ENCODE data around the gene ITGB4.

The ITGB4 gene

DNA sequence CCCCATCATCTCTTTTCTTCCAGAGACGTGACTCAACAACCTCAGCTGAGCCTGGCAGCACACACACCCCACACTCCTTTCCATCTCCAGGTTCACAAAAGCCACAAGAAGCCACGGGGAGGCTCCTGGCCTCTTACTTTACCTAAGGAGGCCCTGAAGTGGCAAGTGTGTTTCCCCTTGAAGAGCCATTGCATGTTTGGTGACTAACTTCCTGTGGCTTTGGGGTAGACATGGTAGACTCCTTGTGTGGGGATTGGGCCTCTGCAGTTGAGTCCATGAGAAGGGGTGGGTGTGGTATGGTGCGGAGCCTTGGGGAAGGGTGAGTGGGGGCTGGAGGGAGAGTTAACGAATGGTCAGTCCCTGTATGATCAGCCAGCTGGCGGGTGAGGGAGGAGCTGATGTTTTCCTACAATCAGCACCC lies 29.9 kb upstream of the ITGB4 start:
- CTCF ChIA-PET = interaction anchor here (1.0 to 13.3 kb wide), 4 partner anchors 16 to 62 kb away, joined by 4 to 86 read pairs (median 5); no protein-coding TSS in a partner anchor
- no peak overlapping the region for H3K4me3 Mint-ChIP-seq

DNA sequence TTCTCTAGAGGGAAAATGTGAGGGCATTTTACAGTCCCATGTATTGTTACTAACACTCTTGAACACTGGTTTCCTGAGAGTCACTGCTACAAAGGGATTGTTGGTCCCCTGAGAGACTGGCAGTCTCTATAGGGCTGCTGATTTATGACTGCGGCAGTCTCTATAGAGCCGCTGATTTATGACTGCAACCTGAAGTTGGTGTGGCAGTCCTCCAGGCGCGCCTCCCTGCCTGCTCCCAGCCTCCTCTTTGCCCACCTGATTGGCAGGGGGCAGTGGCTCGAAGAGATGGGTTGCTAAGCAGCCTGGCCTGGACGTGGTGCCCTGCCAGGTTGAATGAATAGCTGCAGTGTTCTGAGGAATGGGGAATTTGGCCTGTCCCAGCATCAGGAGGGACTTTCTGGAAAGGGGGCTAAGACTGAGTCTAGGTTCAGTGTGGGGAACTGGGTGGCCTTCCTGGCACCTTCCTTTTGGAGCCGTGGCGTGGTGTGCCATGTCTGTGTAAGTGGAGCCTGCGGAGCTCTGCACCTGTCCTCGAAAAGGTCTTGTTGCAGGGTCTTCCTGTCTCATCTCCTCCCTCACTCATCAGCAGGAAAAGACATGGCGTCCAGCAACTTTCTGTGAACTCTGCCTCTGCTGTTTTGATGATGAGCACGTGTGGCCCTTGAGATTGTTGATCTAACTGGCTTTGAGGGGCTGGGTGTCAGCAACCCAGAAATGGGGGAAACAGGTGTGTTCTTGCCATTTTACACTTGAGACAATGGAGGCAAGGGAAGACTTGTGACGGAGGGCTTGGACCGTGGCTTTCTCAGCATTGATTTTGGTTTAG lies 29.2 kb upstream of the ITGB4 start:
- no peak for DNase-seq
- CTCF ChIA-PET = interaction anchor here (1.0 to 13.3 kb wide), 5 partner anchors 17 to 62 kb away, joined by 4 to 86 read pairs (median 5); partner anchors contain the start of gene SMIM5
- H3K36me3 Mint-ChIP-seq = peaks cover 37% of the 10 kb centered on the region
- no peaks in the 10 kb centered on the region for H3K9me3 Mint-ChIP-seq
- H3K4me1 Mint-ChIP-seq = peaks cover 49% of the 10 kb centered on the region
- no peaks in the 10 kb centered on the region for H3K27me3 Mint-ChIP-seq
- H3K4me3 Mint-ChIP-seq = no peak overlapping the region
- H3K27ac Mint-ChIP-seq = peak overlapping the region; percentile 76

More for the DNA sequence above, 29.9 kb upstream of the ITGB4 start:
- no peaks in the 10 kb centered on the region for H3K9me3 Mint-ChIP-seq
- peaks cover 54% of the 10 kb centered on the region for H3K4me1 Mint-ChIP-seq
- peak; percentile 56 for DNase-seq
- peak overlapping the region; percentile 43 for H3K27ac Mint-ChIP-seq
- peaks cover 37% of the 10 kb centered on the region for H3K36me3 Mint-ChIP-seq
- no peaks in the 10 kb centered on the region for H3K27me3 Mint-ChIP-seq

GRCh38 chr17:75692976-75693375 lies 28.3 kb upstream of the ITGB4 start:
- H3K27ac Mint-ChIP-seq = no peak overlapping the region
- DNase-seq = no peak
- no peak overlapping the region for H3K4me3 Mint-ChIP-seq
- no peaks in the 10 kb centered on the region for H3K9me3 Mint-ChIP-seq
- peaks cover 34% of the 10 kb centered on the region for H3K36me3 Mint-ChIP-seq
- CTCF ChIA-PET = interaction anchor here (1.0 to 13.3 kb wide), 3 partner anchors 18 to 60 kb away, joined by 4 to 86 read pairs (median 5); partner anchors contain the start of gene SMIM5
- H3K27me3 Mint-ChIP-seq = no peaks in the 10 kb centered on the region
- peaks cover 42% of the 10 kb centered on the region for H3K4me1 Mint-ChIP-seq

- Mint-ChIP-seq H3K27me3 (no peaks in the 10 kb centered on the region), H3K36me3 (peaks cover 31% of the 10 kb centered on the region), H3K27ac (no peak overlapping the region), H3K4me1 (peaks cover 34% of the 10 kb centered on the region), H3K9me3 (no peaks in the 10 kb centered on the region), H3K4me3 (no peak overlapping the region)
- DNase-seq = no peak
- CTCF ChIA-PET = interaction anchor here (13.3 kb wide), 1 partner anchor 54 kb away, joined by 86 read pairs; no protein-coding TSS in a partner anchor
Observed at GRCh38 chr17:75693500-75694481, 27.5 kb upstream of the ITGB4 start.

DNA sequence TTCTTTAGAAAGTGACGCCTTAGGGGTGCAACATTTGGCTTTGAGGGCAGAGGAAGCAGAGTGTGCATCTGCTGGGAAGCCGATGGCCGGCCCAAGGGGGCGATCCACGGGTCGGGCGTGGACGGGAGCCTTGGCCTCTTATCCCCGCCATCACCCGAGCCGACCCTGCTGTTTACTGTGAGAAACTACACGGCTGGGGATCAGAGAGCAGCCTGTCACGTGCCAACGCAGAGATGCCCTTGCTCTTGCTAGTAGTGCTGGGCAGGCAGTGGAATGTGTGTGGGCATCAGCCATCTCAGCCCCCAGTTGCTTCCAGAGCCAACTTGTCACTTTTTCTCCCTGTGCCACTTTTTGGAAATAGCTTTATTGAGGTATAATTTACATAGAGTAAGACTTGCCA lies 26.7 kb upstream of the ITGB4 start:
- no peaks in the 10 kb centered on the region for H3K9me3 Mint-ChIP-seq
- H3K27me3 Mint-ChIP-seq = no peaks in the 10 kb centered on the region
- no peak overlapping the region for H3K27ac Mint-ChIP-seq
- H3K4me1 Mint-ChIP-seq = peaks cover 27% of the 10 kb centered on the region
- DNase-seq = no peak
- peaks cover 28% of the 10 kb centered on the region for H3K36me3 Mint-ChIP-seq
- H3K4me3 Mint-ChIP-seq = no peak overlapping the region
- CTCF ChIA-PET = interaction anchor here (13.3 kb wide), 1 partner anchor 54 kb away, joined by 86 read pairs; no protein-coding TSS in a partner anchor

- DNase-seq = no peak
- CTCF ChIA-PET = interaction anchor here (1.3 to 13.3 kb wide), 2 partner anchors 53 to 62 kb away, joined by 4 to 86 read pairs; partner anchors contain the start of gene SMIM5
- H3K36me3 Mint-ChIP-seq = peaks cover 28% of the 10 kb centered on the region
- H3K27me3 Mint-ChIP-seq = no peaks in the 10 kb centered on the region
- H3K9me3 Mint-ChIP-seq = no peaks in the 10 kb centered on the region
- H3K4me3 Mint-ChIP-seq = no peak overlapping the region
- peaks cover 22% of the 10 kb centered on the region for H3K4me1 Mint-ChIP-seq
- no peak overlapping the region for H3K27ac Mint-ChIP-seq
Observed at GRCh38 chr17:75695141-75695829, 26.0 kb upstream of the ITGB4 start.

DNA sequence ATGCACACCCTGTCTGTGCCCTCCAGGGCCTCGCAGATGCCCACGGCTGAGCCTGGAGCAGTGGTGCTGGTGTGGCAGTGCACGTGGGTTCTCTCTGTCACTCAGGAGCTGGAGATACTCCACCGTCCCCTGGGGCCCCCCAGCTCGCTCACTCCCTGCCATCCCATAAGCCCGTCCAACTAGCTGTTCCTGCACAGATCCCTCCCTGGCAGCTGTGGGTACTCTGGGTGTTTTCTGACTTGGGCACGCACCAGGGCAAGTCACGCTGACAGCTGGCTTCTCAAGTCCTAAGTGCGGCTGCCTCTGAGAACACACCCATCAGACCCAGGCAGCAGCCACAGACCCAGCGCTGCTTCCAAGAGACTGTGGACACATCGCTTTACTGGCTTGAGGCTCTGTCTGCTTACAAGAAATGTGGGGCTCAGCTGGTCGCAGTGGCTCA lies 25.4 kb upstream of the ITGB4 start:
- DNase-seq = no peak
- Mint-ChIP-seq H3K4me1 (peaks cover 16% of the 10 kb centered on the region), H3K27ac (no peak overlapping the region), H3K9me3 (no peaks in the 10 kb centered on the region), H3K27me3 (no peaks in the 10 kb centered on the region), H3K36me3 (peaks cover 26% of the 10 kb centered on the region), H3K4me3 (no peak overlapping the region)
- CTCF ChIA-PET = interaction anchor here (1.3 kb wide), 1 partner anchor 63 kb away, joined by 4 read pairs; the partner anchor contains the start of gene SMIM5

GRCh38 chr17:75697651-75698291 lies 23.5 kb upstream of the ITGB4 start:
- CTCF ChIA-PET = interaction anchor here (0.6 to 1.6 kb wide), 5 partner anchors 26 to 56 kb away, joined by 3 to 7 read pairs (median 3); no protein-coding TSS in a partner anchor
- no peaks in the 10 kb centered on the region for H3K4me1 Mint-ChIP-seq
- H3K4me3 Mint-ChIP-seq = no peak overlapping the region
- no peak overlapping the region for H3K27ac Mint-ChIP-seq
- no peaks in the 10 kb centered on the region for H3K9me3 Mint-ChIP-seq
- H3K27me3 Mint-ChIP-seq = no peaks in the 10 kb centered on the region
- peaks cover 25% of the 10 kb centered on the region for H3K36me3 Mint-ChIP-seq
- no peak for DNase-seq

GRCh38 chr17:75698659-75699058 lies 22.6 kb upstream of the ITGB4 start:
- no peak for DNase-seq
- H3K4me3 Mint-ChIP-seq = no peak overlapping the region
- CTCF ChIA-PET = interaction anchor here (0.6 to 1.6 kb wide), 6 partner anchors 27 to 98 kb away, joined by 3 to 7 read pairs (median 4); no protein-coding TSS in a partner anchor
- peaks cover 25% of the 10 kb centered on the region for H3K36me3 Mint-ChIP-seq
- no peak overlapping the region for H3K27ac Mint-ChIP-seq
- no peaks in the 10 kb centered on the region for H3K4me1 Mint-ChIP-seq
- no peaks in the 10 kb centered on the region for H3K27me3 Mint-ChIP-seq
- no peaks in the 10 kb centered on the region for H3K9me3 Mint-ChIP-seq

- H3K36me3 Mint-ChIP-seq = peaks cover 29% of the 10 kb centered on the region
- no peak overlapping the region for H3K4me3 Mint-ChIP-seq
- no peak for DNase-seq
- no peaks in the 10 kb centered on the region for H3K27me3 Mint-ChIP-seq
- CTCF ChIA-PET = interaction anchor here (1.5 kb wide), 1 partner anchor 68 kb away, joined by 5 read pairs; the partner anchor contains the start of gene SMIM5
- no peaks in the 10 kb centered on the region for H3K9me3 Mint-ChIP-seq
- no peak overlapping the region for H3K27ac Mint-ChIP-seq
- no peaks in the 10 kb centered on the region for H3K4me1 Mint-ChIP-seq
Observed at GRCh38 chr17:75701288-75701687, 20.0 kb upstream of the ITGB4 start.

DNA sequence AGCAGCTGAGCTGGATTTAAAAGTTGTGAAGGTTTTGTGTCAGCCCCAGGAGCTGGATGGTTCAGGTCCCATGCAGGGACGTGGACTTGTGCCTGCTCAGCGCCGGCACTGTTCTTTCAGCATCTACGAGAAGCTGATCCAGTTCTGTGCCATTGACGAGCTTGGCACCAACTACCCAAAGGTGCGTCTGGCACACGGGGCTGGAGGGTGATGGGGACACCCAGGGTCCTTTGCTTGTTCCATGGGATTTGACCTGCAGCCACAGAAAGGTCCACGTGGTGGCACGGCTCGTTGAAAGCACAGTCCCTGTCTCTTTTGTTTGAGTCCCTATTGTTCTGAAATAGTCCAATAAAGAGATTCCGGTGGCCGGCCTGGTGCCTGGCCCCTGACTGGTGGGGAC lies 18.1 kb upstream of the ITGB4 start:
- Mint-ChIP-seq H3K4me1 (no peaks in the 10 kb centered on the region), H3K9me3 (no peaks in the 10 kb centered on the region), H3K36me3 (peaks cover 45% of the 10 kb centered on the region), H3K27me3 (no peaks in the 10 kb centered on the region), H3K4me3 (no peak overlapping the region), H3K27ac (no peak overlapping the region)
- DNase-seq = no peak
- CTCF ChIA-PET = interaction anchor here (1.5 kb wide), 1 partner anchor 45 kb away, joined by 5 read pairs; no protein-coding TSS in a partner anchor

GRCh38 chr17:75703591-75703990 lies 17.7 kb upstream of the ITGB4 start:
- Mint-ChIP-seq H3K9me3 (no peaks in the 10 kb centered on the region), H3K27me3 (no peaks in the 10 kb centered on the region), H3K4me1 (no peaks in the 10 kb centered on the region), H3K4me3 (no peak overlapping the region), H3K36me3 (peaks cover 46% of the 10 kb centered on the region), H3K27ac (no peak overlapping the region)
- CTCF ChIA-PET = interaction anchor here (0.9 kb wide), 1 partner anchor 71 kb away, joined by 3 read pairs; the partner anchor contains the start of gene SMIM5
- no peak for DNase-seq

Measured in activated naive CD4-positive, alpha-beta T cell treated with anti-CD3 and anti-CD28 coated beads, Interleukin-2, amount 10 ng/mL, durations not matched to agents 7 days and 5 days (primary cell).